ENCODE data around the gene TCHH. TPM values are rescaled to one million over a fixed set of nuclear protein-coding genes. Genes with fewer than 3 reads are reported as not detected.
"Not testable (repeated sequence)": the region's sequence is repeated elsewhere in the genome, so short reads cannot be mapped to it uniquely, and the experiment has no call there.

Gene TCHH
- polyA plus RNA-seq (ENCODE audit: insufficient read length in 4 of 4): under 1 TPM; 0.05 to 0.14 (median 0.07) TPM

GRCh38 chr1:152115344-152115743, at the start of gene TCHH:
TCHH (minus strand) TSS chr1:152115444; CDS start chr1:152114080, 1,364 bp downstream.
- DNase-seq (ENCODE audit: low read depth in 4 of 4, low spot score in 3 of 4): no peak

DNA sequence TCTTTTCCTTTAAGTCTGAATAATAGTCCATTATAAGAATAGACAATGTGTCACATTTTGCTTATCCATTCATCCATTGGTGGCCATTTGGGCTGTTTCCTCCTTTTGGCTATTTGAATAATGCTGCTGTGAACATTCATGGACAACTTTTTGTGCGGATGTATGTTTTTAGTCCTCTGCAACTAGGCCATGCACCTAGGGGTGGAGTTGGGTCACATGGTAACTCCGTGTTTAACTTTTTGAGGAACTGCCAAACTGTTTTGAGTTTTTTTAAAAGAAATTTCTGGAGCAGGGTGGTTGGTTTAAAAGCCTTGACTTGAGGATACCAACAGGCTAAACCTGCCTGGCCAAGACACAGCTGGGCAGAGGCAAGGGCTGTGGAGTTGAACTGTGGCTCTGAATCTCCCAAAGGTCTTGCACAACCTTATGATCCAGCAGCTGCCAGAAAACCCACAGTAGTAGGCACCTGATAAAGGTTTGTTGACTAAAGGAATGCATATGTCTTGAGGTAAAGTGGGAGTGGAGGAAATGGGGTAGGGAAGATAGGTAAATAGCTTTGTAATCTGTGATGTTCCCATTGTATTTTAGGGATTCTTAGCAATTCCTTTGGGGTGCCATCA, 49.4 kb upstream of the TCHH start:
- no peak for DNase-seq (ENCODE audit: low read depth in 4 of 4, low spot score in 3 of 4)

GRCh38 chr1:152162792-152163463, 47.7 kb upstream of the TCHH start:
- no peak for DNase-seq (ENCODE audit: low read depth in 4 of 4, low spot score in 3 of 4)

GRCh38 chr1:152160576-152160975, 45.3 kb upstream of the TCHH start:
- no peak for DNase-seq (ENCODE audit: low read depth in 4 of 4, low spot score in 3 of 4)

DNA sequence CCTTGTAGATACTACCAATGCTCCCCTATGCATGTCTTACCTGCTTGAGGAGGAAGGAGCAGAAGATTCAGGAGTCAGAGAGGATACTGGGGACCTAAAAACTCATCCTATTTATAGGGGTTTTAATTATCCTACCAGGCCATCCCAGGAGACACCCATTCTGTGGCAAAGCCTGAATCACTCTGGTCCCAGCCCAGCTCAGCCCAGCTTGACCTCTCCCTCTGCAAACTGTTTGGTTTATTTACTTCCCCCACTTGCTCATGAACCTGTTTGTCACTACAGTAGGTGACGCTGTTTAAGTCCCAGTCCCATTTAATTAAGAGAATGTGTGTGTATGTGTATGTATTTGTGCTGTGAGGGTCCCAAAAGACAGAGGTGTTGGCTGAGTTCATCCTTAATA, 43.9 kb upstream of the TCHH start, which contains the start of gene RPTN:
Gene RPTN (minus strand): TSS at position 85 of the 400 bp plus-strand sequence. CDS start 1,339 bp downstream, outside the sequence.
- no peak for DNase-seq (ENCODE audit: low read depth in 4 of 4, low spot score in 3 of 4)

- DNase-seq (ENCODE audit: low read depth in 4 of 4, low spot score in 3 of 4): no peak
Observed at GRCh38 chr1:152153996-152154395, 38.8 kb upstream of the TCHH start.

DNA sequence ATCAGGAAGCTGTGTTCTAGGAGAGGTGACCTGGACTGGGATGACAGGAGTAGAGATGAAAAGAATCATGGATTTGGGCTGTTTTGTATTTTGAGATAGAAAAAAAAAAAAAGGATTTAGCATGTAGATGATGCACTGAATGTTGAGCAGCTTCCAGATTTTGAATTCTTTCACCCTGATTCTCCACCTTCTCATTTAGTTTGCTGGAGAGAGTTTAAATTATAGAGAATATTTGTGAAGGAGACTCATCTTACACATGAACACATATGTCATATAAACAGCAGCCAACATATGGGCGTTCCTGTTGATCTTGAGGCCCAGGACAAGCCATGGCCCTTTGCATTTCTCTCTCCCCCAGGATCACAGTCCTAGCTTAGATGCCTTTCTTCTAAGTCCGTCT, 36.4 kb upstream of the TCHH start:
- no peak for DNase-seq (ENCODE audit: low read depth in 4 of 4, low spot score in 3 of 4)

GRCh38 chr1:152148981-152149380, 33.7 kb upstream of the TCHH start:
- no peak for DNase-seq (ENCODE audit: low read depth in 4 of 4, low spot score in 3 of 4)

DNA sequence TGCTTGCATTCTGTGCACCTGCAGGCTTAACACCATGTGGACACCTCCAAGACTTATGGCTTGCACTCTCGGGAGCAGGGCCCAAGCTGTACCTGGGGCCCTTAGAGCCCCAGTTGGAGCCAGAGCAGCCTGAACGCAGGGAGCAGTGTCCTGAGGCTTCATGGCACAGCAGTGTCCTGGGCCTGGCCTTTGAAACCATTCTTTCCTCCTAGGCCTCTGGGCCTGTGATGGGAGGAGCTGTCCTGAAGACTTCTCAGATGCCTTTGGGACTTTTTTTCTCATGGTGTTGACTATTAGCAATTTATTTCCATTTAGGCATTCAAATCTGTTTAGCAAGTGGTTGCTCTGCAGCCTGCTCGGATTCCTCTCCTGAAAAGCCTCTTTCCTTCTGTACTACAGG, 32.8 kb upstream of the TCHH start:
- DNase-seq (ENCODE audit: low read depth in 4 of 4, low spot score in 3 of 4): no peak

DNA sequence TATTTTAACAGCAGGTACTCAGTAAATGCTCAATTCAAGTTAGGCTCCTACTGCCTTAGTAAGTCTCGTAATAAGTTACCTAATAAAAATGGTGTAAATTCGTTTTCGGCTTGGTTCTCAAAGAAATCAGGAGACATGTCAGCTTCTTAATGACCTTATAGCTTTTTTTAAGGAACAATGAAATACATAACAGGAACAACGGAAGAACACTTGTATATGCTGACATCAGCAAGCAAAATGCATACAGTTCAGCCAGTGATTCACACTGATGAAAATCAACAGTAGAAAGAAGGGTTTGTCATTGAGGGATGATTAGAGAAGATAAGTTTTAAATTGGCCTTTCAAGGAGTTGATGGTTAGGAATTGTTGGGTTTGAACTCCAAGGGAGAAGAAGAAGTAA, 30.5 kb upstream of the TCHH start:
- no peak for DNase-seq (ENCODE audit: low read depth in 4 of 4, low spot score in 3 of 4)

GRCh38 chr1:152144674-152145183, 29.5 kb upstream of the TCHH start:
- DNase-seq (ENCODE audit: low read depth in 4 of 4, low spot score in 3 of 4): not testable (repeated sequence)

DNA sequence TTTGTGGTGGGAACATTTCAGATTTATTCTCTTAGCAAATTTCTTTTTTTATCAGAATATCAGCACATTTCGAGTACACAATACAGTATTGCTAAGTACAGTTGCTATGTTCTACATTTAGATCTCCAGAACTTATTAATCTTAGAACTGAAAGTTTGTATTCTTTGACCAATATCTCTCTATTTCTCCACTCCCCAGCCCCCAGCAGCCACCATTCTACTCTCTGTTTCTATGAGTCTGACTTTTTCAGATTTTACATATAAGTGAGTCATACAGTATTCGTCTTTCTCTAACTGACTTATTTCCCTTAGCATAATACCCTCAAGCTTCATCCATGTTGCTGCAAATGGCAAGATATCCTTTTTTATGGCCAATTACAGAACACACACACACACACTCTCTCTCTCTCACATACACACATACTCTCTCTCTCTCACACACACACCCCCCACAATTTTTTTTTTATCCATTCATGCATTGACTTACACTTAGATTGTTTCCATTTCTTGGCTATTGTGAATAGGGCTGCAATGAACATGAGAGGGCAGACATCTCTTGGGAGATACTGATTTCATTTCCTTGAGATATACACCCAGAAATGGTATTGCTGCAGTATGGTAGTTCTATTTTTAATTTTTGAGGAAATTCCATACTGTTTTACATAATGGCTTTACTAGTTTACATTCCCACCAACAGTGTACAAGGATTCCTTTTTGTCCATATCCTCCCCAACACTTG, 28.1 kb upstream of the TCHH start:
- DNase-seq (ENCODE audit: low read depth in 4 of 4, low spot score in 3 of 4): no peak

DNA sequence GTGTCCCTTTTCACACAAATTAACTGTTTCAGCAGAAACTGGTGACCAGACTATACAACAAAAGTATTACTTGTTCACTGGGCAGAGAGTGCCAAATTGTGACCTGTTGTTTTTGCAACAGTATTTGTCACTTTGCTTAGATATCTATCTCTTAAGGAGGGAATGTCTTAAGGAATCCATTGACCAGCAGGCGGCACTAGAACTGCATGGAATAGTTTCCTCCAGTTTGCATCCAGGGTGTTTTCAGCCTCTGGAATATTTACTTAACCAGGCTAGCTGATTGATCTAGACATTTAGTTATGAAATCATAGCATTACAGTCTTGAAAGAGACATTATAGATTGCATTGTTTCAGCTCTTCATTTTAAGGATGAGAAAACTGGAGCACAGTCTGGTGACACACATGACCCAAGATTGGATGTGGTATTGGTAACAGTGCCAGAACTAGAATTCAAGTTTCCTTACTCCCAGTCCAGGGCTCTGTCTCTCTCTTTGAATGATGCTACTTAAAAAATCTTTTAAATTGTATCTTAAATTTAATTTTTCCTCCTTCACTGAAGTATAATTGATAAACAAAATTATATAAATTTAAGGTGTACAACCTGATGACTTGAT, 26.8 kb upstream of the TCHH start:
- peak; percentile 16 to 48 (median 28) for DNase-seq (ENCODE audit: low read depth in 4 of 4, low spot score in 3 of 4)

- DNase-seq (ENCODE audit: low read depth in 4 of 4, low spot score in 3 of 4): no peak
Observed at GRCh38 chr1:152137215-152137614, 22.0 kb upstream of the TCHH start.

- no peak for DNase-seq (ENCODE audit: low read depth in 4 of 4, low spot score in 3 of 4)
Observed at GRCh38 chr1:152130186-152130585, 14.9 kb upstream of the TCHH start.

GRCh38 chr1:152127673-152128072, 12.4 kb upstream of the TCHH start:
- no peak for DNase-seq (ENCODE audit: low read depth in 4 of 4, low spot score in 3 of 4)

DNA sequence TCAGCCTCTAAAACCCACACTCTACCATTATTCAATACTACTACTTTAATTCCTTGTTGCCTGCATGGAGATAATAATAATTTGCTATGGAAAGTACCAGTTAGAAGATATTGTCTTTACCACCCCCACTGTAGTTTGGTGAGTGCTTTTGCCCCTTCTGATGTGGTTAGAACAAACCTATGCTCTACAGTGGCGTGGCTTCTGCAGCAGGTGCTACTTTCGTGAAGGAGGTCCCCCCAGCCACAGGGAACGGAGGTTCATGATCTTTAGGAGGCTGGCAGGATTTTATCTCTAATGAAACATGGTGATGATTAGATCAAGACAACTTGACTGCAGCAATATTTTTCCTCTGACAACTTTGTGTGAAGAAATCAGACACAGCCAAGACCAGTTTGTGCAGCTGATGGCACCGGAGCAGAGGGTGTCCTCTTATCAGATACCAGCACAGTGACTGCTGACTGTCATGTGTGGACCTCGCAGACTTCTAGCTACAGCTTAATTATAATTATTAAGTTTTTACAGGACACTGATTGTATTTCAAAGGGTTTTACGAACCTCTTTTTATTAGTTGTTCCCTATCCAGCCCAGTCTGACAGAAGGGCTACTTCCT, 10.7 kb upstream of the TCHH start:
- DNase-seq (ENCODE audit: low read depth in 4 of 4, low spot score in 3 of 4): no peak

- DNase-seq (ENCODE audit: low read depth in 4 of 4, low spot score in 3 of 4): no peak
Observed at GRCh38 chr1:152118915-152119314, 3.7 kb upstream of the TCHH start.

GRCh38 chr1:152112885-152113432, 2.3 kb downstream of the TCHH start:
- no peak for DNase-seq (ENCODE audit: low read depth in 4 of 4, low spot score in 3 of 4)

Measured in left renal pelvis (tissue), 4 donors.